Stimulated activated CD8-positive, alpha-beta memory T cell treated with anti-CD3 and anti-CD28 coated beads, Interleukin-12 subunit alpha, Interleukin-12 subunit beta, amount 100 ng/mL, for 1 hour (primary cell): ENCODE measurements around the gene EXOC2.

Experiments used
- DNase-seq: peaks from one replicate; pipeline ENCODE4 v3.0.0-alpha.2; 2020; ENCODE audit warnings: low read depth

The EXOC2 gene

GRCh38 chr6:443621-444159 is 249.2 kb downstream of the EXOC2 start:
- no peak for DNase-seq

- DNase-seq, result no peak
Observed at GRCh38 chr6:441126-441920, 251.6 kb downstream of the EXOC2 start.

- no peak for DNase-seq
Observed at GRCh38 chr6:439641-440167, 253.2 kb downstream of the EXOC2 start.

GRCh38 chr6:438634-439170 is 254.2 kb downstream of the EXOC2 start:
- DNase-seq, result no peak

GRCh38 chr6:437037-437392 is 255.9 kb downstream of the EXOC2 start:
- no peak for DNase-seq

- no peak for DNase-seq
Observed at GRCh38 chr6:436308-437036, 256.5 kb downstream of the EXOC2 start.

GRCh38 chr6:435441-436307 is 257.3 kb downstream of the EXOC2 start:
- DNase-seq, result no peak
